Subcutaneous abdominal adipose tissue (tissue), 5 donors: ENCODE data around the gene CENPM.

Experiments
- H3K27ac ChIP-seq: one replicate; pipeline ENCODE4 v1.7.0; 2013; ENCODE audit warnings: low read depth, mild to moderate bottlenecking, inconsistent platforms, low read length, moderate library complexity
- H3K27me3 ChIP-seq, 5 donors: one replicate each; pipeline ENCODE4 v1.7.0; 2013; ENCODE audit warnings: low read length in 5 of 5, inconsistent platforms in 1 of 5; ENCODE audit not compliant: control insufficient read depth in 5 of 5, insufficient read depth in 4 of 5
- H3K36me3 ChIP-seq, 5 donors: one replicate each; pipeline ENCODE4 v1.7.0; 2013; ENCODE audit warnings: low read length in 5 of 5; ENCODE audit not compliant: control insufficient read depth in 5 of 5, insufficient read depth in 5 of 5
- H3K4me1 ChIP-seq, 5 donors: one replicate each; pipeline ENCODE4 v1.7.0; 2013; ENCODE audit warnings: low read length in 5 of 5, mild to moderate bottlenecking in 3 of 5, moderate library complexity in 1 of 5; ENCODE audit not compliant: control insufficient read depth in 5 of 5, insufficient read depth in 5 of 5
- H3K4me3 ChIP-seq, 5 donors: one replicate each; pipeline ENCODE4 v1.7.0; 2013; ENCODE audit warnings: low read length in 5 of 5, low read depth in 1 of 5
- H3K9ac ChIP-seq, 5 donors: one replicate each; pipeline ENCODE4 v1.7.0; 2013; ENCODE audit warnings: low read length in 5 of 5, mild to moderate bottlenecking in 4 of 5, moderate library complexity in 3 of 5
- H3K9me3 ChIP-seq, 5 donors: one replicate each; pipeline ENCODE4 v1.7.0; 2013; ENCODE audit warnings: low read length in 5 of 5; ENCODE audit not compliant: control insufficient read depth in 5 of 5
- donor health status: healthy.
- donor health status: healthy.
- donor health status: healthy.
- donor health status: healthy.
- donor health status: healthy.

The CENPM gene

GRCh38 chr22:41922328-41922727, 24.6 kb downstream of the CENPM start:
- H3K36me3 ChIP-seq, result no peaks in the 10 kb centered on the region
- H3K4me1 ChIP-seq, result peaks cover 0 to 42% (median 26%) of the 10 kb centered on the region in 5 donors
- H3K9me3 ChIP-seq, result no peaks in the 10 kb centered on the region
- H3K4me3 ChIP-seq, result no peak overlapping the region
- peaks cover 14 to 32% (median 27%) of the 10 kb centered on the region in 5 donors for H3K27me3 ChIP-seq
- H3K27ac ChIP-seq, result no peak overlapping the region
- no peak overlapping the region for H3K9ac ChIP-seq

GRCh38 chr22:41920271-41920976, 26.5 kb downstream of the CENPM start:
- peak overlapping the region in 1 of 5 donors; percentile 47 for H3K9ac ChIP-seq
- H3K9me3 ChIP-seq, result no peaks in the 10 kb centered on the region
- peaks cover 14 to 41% (median 34%) of the 10 kb centered on the region in 5 donors for H3K27me3 ChIP-seq
- no peaks in the 10 kb centered on the region for H3K36me3 ChIP-seq
- H3K4me3 ChIP-seq, result peak overlapping the region in 4 of 5 donors; percentile 47 to 75 (median 66)
- no peak overlapping the region for H3K27ac ChIP-seq
- peaks cover 0 to 34% (median 23%) of the 10 kb centered on the region in 5 donors for H3K4me1 ChIP-seq

- H3K27me3 ChIP-seq, result peaks cover 15 to 40% (median 33%) of the 10 kb centered on the region in 5 donors
- H3K27ac ChIP-seq, result no peak overlapping the region
- no peaks in the 10 kb centered on the region for H3K36me3 ChIP-seq
- H3K9ac ChIP-seq, result peak overlapping the region in 3 of 5 donors; percentile 23 to 69 (median 39)
- peak overlapping the region; percentile 47 to 75 (median 61) for H3K4me3 ChIP-seq
- H3K4me1 ChIP-seq, result peaks cover 0 to 41% (median 26%) of the 10 kb centered on the region in 5 donors
- no peaks in the 10 kb centered on the region for H3K9me3 ChIP-seq
These were observed 27.4 kb downstream of the CENPM start for GRCh38 chr22:41919357-41920224.

GRCh38 chr22:41917903-41918791, 28.8 kb downstream of the CENPM start:
- Histone ChIP-seq H3K4me1 (peaks cover 0 to 42% (median 26%) of the 10 kb centered on the region in 5 donors), H3K36me3 (no peaks in the 10 kb centered on the region), H3K27me3 (peaks cover 21 to 44% (median 37%) of the 10 kb centered on the region in 5 donors), H3K9me3 (no peaks in the 10 kb centered on the region), H3K4me3 (no peak overlapping the region), H3K27ac (no peak overlapping the region), H3K9ac (no peak overlapping the region)

DNA sequence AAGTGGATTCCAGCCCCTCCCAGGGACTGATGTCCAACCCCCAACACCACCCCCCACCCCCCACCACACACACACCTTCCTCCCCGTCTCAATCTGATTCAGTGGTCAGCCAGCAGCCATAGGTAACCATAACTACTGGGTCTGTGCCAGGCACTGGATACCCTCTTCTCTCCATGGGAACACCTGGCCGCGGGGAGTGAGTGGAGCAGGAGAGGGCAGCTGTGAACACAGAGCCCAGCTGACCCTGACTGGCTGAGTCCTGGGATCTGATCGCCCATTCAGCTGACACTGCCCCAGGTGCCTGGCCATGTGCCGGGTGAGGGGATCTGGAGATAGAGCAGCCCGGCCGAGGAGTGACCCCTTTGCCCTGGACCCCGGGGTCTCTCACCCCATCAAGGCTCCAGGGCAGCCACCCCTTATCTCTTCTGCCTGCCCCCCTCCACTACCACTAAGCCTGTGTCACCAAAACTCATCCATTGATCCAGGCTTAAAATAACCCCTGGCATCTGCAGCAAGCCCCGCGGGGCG, 29.5 kb downstream of the CENPM start:
- H3K4me1 ChIP-seq, result peaks cover 0 to 42% (median 26%) of the 10 kb centered on the region in 5 donors
- no peaks in the 10 kb centered on the region for H3K9me3 ChIP-seq
- H3K27me3 ChIP-seq, result peaks cover 28 to 49% (median 40%) of the 10 kb centered on the region in 5 donors
- H3K9ac ChIP-seq, result no peak overlapping the region
- H3K36me3 ChIP-seq, result no peaks in the 10 kb centered on the region
- no peak overlapping the region for H3K27ac ChIP-seq
- no peak overlapping the region for H3K4me3 ChIP-seq

DNA sequence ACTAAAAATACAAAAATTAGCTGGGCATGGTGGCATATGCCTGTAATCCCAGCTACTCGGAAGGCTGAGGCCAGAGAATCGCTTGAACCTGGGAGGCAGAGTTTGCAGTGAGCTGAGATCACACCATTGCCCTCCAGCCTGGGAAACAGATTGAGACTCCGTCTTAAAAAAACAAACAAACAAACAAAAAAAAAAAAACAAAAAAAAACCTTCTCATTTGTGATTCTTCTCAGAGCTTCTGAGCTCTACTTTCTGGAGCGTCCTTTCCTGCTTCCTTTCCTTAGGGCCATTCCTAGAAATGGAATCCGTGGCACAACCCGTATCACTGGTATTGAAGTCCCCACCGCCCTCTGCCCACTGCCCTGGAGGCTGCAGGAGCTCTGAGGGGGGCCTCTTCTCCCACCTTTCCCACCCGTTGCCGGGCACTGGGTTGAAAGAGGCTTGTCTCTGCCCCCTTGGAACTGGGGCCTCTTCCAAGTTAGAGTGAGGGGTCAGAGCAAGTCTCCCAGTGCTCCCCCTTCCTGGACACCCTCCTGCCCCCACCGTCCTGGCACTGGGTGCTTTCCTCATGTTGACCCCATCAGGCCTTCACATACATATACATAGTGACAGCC, 30.1 kb downstream of the CENPM start:
- H3K4me1 ChIP-seq, result peaks cover 0 to 42% (median 26%) of the 10 kb centered on the region in 5 donors
- H3K27ac ChIP-seq, result no peak overlapping the region
- no peaks in the 10 kb centered on the region for H3K36me3 ChIP-seq
- no peak overlapping the region for H3K4me3 ChIP-seq
- no peak overlapping the region for H3K9ac ChIP-seq
- no peaks in the 10 kb centered on the region for H3K9me3 ChIP-seq
- H3K27me3 ChIP-seq, result peaks cover 34 to 55% (median 46%) of the 10 kb centered on the region in 5 donors

- Histone ChIP-seq H3K36me3 (no peaks in the 10 kb centered on the region), H3K4me1 (peaks cover 0 to 45% (median 30%) of the 10 kb centered on the region in 5 donors), H3K27ac (no peak overlapping the region), H3K9ac (no peak overlapping the region), H3K4me3 (no peak overlapping the region), H3K27me3 (peaks cover 40 to 64% (median 54%) of the 10 kb centered on the region in 5 donors), H3K9me3 (no peaks in the 10 kb centered on the region)
These were observed 31.0 kb downstream of the CENPM start for GRCh38 chr22:41915786-41916493.

DNA sequence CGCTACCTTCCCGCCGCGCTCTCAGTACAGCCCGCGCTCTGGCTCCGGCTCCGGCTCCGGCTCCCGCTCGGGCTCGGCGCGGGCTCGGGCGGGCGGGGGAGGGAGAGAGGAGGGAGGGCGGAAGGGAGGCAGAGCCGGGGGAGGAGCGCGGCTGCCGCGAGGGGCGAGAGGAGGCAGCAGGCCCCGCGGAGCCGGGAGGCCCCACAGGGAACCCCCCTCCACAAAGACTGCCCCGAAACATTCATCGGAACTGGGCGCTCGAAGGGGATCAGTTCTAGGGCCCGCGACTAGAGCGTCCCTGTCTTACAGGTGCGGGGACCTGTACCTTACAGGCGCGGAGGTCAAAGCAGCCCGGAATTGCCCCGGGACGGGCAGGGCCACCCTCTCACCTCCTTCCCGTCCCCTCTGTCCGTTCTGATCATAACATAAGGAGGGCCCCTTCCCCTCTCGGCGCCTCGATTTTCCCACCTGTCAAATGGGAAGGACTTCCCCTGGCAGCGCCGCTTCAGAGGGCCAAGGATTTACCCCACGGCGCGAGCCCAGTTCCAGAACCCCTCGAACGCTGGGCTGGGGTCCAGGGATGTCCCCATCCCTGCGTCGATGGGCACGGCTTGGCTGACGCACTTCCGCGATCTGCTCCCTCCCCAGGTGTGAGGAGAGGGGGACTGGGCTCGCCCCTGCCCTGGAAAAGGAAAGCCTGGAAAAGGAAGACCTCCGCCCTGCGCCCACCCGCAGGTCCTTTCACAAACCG, 31.7 kb downstream of the CENPM start, which contains the start of gene SHISA8:
Gene SHISA8, minus strand, starts transcription at position 40 of the 751 bp plus-strand sequence. CDS start 407 bp downstream, outside the sequence.
- Histone ChIP-seq H3K27me3 (peaks cover 40 to 68% (median 59%) of the 10 kb centered on the region in 5 donors), H3K9ac (no peak within 1 kb of the TSS), H3K4me1 (peaks cover 0 to 47% (median 33%) of the 10 kb centered on the region in 5 donors), H3K36me3 (no peaks in the 10 kb centered on the region), H3K9me3 (no peaks in the 10 kb centered on the region), H3K27ac (no peak within 1 kb of the TSS), H3K4me3 (peak within 1 kb of the TSS in 2 of 5 donors; percentile 44 to 50)
